Femur (tissue), 1 donor: ENCODE measurements around the gene PCSK6.
"Not testable (repeated sequence)": the region's sequence is repeated elsewhere in the genome, so short reads cannot be mapped to it uniquely, and the experiment has no call there.

ENCODE experiments used
- DNase-seq: peaks from one replicate; pipeline ENCODE4 v3.0.0-alpha.2; 2017

The PCSK6 gene

DNA sequence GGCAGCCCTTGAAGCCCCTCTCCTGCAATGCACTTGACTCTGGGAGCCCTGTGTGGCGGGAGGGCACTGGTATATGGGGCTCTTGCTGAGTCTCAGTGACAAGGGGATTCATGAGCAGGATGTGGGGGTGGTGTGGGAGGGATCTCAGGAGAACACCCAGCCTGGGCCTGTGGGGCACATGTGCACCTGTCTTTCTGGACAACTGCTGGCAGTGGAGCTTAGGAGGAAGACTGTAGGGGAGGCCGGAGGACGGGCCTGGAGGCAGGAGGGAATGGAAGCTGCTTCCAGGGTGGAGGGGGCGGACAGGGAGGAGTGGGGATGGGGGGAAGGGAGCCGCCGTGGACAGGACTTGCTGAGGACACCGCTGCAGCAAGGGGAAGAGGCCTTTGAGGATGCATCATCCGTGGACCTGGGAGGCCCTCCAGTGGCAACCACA lies 183.7 kb downstream of the PCSK6 start:
- DNase-seq, result no peak

DNA sequence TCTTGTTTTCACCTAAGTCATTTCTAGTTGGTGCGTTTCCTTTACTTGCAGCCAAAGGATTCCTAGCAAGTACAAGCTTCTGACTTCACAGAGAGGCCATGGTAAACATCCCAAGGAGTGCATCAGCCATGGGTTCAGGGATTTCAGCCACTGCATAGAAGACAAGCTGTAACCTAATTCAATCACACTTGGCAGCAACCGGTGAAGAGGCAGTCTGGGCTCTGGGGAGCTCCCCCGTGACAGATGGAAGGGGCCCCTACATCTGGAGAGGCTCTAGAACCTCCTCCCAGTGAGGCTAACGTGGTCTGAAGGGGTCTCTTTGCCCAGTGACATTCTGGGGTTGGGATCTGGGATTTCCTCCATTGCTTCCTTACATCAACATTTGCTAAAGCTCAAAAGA lies 186.1 kb downstream of the PCSK6 start:
- no peak for DNase-seq

DNA sequence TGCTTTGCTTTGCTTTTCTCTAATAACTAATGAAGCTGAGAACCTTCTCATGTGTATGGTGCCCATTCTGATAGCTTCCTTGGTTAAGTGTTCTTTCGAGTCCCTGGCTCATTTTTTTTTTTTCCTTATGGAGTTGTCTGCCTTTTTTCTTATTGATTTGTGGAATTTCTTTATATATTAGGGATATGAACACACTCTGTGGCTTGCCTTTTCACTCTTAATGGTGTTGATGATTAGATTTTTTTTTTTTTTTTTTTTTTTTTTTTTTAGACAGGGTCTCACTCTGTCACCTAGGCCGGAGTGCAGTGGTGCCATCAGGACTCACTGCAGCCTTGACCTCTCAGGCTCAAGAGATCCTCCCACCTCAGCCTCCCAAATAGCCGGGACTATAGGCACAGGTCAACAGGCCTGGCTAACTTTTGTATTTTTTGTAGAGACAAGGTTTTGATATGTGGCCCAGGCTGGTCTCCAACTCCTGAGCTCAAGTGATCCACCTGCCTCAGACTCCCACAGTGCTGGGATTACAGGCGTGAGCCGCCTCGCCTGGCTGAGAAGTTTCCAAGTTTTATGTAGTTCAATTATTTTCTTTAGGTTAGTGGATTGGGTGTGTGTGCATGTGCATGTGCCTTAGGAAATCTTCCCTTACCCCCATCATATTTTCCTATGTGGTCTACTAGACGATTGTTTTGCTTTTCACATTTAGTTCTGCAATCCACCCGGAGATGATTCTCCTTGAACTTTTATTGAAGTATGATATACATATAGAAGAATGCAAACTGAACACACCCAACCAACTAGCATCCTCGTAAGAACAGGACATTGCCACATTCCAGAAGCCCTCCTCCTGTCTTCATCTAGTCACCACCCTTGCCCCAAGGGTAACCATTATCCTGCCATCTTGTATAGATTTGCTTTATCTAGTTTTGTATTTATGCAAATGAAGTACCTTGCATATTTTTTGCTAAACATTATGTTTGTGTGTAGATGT lies 192.8 kb downstream of the PCSK6 start:
- no peak for DNase-seq

DNA sequence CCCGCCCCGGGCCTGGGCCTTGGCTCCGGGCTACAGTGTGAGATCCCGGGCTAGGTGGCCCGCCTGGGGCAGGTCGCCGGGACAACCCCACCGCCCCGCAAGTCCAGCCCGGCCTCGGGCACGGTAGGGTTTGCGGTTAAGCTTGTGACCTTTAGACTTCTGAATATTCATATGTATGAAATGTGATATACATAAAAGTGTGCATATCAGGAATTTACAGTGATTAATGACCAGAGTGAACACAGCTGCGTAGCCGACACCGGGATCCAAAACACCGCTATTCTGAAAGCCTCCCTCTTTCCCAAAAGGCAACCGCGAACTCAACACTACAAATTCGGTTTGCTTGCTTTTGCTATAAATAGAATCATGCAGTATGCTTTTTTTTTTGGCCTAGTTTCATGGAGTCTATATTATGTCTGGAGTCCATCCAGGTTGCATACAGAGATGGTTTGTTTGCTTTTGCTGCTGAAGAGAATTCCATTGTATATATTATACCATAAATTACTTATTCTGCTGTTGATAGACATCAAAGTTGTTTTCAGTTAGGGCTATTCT lies 193.8 kb downstream of the PCSK6 start:
- DNase-seq, result no peak

DNA sequence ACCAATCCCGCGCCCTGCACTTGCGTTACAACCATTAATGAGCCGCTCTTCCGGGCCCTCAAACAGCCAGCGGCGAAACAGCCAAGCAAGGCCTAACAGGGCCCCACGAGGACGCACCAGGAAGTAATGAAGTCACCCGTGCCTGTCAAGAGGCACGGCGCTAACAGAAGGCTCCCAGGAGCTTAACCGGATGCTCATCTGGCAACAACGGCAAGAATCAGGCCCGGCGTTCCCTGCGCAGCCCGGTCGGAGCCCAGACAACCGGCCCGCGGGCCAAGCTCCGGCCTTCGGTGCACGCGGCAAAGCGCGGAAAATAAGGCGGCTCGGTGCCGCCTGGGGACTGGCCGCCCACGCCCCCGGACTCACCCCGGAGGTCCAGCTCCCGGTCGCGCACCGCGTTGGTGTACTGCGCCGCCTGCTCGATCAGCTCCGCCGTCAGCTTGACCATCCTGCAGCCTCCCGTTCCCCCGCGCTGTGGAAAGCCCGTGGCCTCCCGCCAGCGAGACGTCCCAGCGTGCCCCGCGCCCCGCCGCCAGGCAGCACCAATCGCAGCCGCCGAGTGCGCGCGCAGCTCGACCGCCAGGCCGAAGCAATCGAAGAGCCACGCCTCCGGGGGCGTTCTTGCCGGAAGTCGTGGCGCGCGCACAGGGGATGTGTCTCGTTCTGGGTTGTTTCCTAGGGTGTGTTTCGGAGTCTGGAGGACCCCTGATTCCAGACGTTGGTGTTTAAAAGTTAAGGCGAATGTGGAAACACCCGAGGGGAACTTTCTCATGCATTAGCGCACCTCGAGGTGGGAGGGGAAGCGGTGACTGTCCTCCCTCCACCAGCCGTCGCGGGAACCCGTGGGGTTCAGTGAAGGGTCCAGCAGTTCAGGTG lies 194.5 kb downstream of the PCSK6 start, which contains the start of gene SNRPA1:
TSS of gene SNRPA1 (minus strand) at position 518 of the 876 bp plus-strand sequence. CDS start at position 448, 70 bp downstream.
- DNase-seq, result peak; percentile 99

DNA sequence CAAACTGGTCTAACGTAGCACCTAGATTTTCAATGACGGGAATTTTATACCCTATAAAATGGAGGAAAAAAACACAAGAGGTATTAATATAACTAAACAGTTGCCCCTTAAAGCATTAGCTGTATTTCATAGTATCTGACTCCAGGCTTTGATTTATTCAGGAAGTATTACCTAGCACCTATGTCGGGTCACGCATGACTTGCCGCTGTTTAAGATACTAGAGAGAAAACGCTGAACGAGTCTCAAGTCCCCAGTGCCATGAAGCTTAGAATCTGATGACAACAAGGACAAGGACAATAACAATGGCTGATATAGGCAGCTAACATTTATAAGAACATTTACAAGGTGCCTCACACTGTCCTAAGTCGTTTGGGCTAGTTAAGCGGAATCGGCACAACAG lies 196.4 kb downstream of the PCSK6 start:
- DNase-seq, result no peak

DNA sequence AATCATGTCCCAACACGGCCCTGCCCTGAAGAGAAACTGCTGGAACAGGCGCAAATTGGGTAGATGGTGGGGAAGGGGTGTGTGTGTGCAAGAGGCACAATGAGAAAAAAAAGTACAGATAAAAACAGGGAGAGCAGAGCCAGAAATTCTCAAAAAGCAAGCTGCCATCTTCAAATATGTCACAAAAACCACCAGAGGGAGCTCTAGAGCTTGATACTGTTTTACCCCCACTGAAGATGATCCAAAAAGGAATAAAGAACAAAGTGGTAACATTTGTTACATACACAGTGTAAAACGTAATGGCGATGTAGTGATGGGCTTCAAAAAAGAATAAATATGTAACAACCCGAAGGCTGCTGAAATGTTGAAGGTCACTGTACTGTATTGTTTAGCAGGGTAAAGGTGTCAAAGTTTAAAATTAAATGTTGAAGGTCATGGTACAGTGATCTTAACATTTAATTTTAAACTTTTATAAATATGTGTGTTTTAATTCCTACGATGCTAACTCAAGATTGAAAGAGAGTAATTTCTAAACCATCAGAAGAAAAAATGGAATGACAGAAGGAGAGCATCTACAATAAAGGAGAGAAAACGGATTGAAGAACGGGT lies 200.5 kb downstream of the PCSK6 start:
- DNase-seq, result no peak

DNA sequence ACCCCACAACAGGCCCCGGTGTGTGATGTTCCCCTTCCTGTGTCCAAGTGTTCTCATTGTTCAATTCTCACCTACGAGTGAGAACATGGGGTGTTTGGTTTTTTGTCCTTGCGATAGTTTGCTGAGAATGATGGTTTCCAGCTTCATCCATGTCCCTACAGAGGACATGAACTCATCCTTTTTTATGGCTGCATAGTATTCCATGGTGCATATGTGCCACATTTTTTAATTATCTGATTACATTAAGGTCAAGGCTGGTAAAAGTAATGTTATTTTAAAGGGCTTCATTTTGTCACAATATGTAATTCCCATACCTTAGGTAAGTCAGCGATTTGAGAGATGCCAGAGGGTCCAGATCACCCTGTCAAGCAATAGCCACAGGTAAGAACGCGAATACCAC lies 202.2 kb downstream of the PCSK6 start:
- DNase-seq, result not testable (repeated sequence)

DNA sequence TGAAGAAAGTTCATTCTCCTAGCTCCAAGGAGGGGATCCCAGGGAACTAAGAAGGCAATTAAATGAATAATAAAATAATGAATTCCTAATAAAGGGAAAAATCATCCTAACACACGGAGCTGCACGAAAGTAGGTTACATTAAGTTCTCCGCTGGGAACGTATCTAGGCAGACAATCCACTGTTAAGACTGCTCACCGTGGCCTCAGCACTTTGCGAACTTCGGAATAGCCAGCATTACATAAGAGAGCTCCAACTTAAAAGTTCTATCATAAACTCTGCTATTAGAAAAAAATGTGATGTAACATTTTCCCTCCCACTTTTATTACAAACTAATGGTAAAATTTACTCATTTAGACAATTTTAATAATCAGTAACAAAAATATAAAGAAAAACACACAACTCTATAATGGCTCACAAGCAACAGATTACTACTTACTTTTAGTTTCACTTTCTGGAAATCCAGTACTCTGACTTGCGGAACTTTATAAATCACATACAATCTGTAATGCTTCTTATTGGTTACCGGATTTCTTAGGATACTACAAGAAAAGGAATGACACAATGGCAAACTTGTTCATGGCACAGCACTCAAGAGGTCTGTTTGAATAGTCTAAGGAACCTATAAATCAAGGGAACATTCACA lies 202.9 kb downstream of the PCSK6 start:
- DNase-seq, result no peak

DNA sequence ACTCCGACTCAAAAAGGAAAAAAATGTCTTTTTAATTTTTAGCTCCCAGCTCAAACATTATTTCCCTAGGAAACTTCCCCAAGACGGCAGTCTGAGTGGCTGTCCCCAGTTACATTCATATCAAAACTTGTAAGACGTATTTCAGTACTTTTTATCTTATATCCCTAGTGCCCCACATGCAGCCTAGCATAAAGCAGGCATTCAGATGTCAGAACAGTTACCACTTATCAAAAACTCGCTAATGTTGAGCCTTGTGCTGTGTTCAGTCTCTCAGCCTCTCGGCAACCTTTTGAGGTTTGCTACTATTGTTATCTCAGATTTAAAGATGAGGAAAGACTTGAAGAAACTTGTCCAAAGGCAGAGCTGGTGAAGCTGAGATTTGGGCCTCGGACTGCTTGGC lies 205.6 kb downstream of the PCSK6 start:
- no peak for DNase-seq

DNA sequence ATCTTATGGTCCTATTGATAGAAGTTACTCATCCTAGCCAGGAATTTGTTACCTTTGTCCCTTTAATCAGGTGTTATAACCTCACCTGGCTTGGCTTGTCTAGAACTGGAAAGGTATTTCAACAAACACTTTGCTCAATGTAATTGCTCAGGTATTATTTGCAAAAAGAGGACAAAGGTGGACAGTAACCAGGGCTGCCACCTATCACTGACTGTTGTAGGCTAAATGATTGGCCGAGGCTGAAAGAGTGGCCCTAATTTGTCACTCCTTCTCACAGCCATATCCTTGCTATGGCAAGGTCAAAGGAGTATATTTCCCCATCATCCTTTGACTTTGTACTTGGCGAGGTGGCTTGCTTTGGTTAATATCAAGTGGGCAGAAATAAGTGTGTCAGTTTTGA lies 209.5 kb downstream of the PCSK6 start:
- DNase-seq, result no peak

DNA sequence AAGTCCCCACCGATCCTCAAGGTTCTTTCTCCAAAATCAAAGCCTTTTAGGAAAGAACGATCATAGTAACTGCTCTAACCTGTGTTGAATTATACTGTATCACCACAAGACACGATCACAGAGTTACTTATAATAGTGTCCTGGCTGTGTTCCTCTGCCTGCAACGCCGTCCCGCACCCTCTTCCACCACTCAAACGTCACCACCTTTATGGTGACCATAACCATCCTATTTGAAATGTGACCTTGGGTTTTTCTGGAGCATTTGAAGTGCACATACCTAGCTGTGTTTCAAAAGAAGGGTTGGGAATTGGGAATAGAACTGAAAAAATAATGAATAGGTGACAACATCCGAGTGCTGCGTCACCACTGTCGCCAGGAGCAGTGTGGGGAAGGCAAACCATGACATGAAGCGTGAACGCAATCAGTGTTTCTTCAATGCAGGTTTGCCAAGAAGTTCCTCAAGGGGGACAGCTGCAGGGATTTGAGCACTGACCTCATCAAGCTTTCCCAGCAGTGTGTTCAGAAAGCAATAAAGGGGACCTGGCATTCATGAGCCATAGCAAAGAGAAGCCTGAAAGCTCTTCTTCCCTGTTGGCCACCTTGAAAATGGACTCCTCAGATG lies 211.5 kb downstream of the PCSK6 start:
- peak; percentile 42 for DNase-seq

DNA sequence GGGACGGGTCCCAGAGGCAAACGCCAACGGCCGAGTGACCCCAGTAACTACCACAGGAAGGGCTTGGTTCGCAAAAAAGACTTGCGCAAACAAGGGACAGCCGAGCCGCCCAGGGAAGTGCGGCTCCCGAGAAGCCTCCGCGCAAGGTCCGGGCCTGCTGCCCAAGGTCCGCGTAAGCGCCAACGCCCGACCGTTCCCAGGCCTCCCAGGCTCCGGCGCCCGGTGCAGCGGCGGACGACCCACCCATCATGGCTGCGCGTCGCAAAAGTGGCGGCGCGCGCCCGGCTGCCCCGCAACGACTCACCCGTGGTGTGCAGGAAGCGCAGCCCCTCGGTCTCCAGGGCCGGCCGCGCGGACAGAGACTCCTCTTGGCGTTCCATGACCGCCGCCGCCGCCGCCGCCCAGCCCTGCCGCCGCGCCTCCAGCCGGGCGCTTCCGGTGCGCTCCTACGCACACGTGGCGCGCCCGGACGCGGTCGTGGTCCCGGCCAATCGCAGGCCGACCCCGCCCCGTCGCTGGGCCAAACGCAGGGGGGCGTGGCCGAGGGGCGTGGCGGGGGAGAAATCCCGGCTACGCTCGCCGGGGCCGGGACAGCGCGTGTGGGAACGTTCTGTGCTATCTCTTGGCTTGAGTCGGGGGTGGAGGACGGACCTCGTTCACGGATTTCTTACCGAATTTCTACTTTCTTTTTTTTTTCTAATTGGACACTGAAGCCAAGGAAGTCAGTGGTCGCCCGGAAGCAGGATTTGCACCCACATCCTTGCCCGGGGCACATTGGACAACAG lies 212.3 kb downstream of the PCSK6 start, which contains the start of gene SELENOS:
TSS of gene SELENOS (minus strand) at position 448 of the 785 bp plus-strand sequence. CDS start at position 380, 68 bp downstream.
- DNase-seq, result peak; percentile 93

DNA sequence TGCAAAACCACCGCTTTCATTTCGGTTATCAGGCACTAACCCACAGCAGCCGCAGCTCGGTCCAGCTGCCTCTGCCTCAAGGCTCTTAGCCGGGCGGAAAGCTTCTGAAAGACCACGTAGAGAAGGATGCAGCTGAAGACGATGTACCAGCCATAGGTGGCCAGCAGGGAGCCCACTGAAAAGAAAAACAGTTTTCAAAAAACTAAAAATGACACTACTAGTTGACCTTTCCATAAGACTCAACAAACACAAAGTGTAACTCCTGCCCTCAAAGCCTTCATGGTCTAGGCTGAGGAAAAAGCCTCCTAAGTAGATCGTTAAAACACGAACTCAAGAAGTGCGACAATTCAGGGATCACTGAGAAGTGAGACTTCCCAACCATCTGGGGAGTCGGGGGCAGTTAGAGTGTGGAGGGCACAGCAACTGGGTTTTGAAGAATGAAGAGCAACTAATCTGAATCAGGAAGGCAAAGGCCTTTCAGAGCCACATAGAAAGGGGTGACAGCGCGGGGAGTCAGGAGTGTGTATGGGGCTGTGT lies 212.9 kb downstream of the PCSK6 start:
- no peak for DNase-seq

DNA sequence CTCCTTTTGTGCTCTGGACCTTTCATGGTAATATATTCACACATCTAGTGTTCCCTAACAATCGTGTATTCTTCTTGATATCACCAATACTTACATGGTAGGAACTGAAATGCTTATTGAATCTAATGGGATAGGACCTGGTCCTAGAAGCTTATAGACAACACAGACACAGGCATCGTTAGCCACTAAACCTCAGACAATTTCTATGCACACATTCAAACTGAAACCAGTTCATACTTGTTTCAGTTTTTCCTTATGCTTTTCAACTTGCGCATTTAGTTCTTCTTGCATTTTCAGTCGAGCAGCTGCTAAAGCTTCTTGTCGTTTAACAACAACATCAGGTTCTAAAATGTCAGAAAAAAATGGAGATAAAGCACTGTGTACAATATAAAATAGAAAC lies 214.5 kb downstream of the PCSK6 start:
- no peak for DNase-seq

DNA sequence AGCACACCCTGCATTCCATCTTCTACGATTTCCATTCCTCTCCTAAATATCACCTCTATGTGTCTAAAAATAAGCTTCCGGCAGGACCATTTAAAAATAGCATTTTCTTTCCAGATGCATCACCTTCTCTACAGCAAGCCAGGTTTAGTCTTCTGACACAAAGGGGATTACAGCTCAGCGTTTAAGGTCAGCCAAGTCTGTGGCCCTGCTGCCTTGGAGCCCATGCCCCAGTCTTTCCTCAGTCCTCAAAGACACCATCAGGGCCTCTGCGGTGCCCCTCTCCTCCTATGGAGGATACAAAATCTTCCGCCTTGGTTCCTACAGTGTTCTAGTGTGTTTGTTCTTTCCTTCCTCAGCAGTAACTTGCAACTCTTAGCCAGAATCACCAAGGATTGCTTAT lies 216.0 kb downstream of the PCSK6 start:
- no peak for DNase-seq

DNA sequence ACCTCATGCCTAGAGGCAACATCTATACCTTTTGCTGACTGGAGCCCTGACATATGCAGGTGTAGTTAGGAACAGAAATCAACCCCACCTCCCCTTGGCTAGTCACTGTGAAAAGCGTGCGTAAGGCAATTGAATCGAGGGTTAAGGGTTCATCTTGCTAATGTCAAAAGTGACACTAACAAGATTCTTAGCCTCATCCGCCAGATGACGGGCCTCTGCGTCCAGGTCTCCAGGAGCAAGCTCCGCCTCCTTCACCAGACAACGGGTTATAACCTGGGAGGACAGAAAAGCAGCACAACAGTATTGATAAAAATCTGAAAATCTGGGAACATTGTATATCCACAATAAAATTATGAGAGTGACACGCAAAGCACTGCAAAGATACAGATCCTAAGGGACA lies 216.9 kb downstream of the PCSK6 start:
- no peak for DNase-seq

DNA sequence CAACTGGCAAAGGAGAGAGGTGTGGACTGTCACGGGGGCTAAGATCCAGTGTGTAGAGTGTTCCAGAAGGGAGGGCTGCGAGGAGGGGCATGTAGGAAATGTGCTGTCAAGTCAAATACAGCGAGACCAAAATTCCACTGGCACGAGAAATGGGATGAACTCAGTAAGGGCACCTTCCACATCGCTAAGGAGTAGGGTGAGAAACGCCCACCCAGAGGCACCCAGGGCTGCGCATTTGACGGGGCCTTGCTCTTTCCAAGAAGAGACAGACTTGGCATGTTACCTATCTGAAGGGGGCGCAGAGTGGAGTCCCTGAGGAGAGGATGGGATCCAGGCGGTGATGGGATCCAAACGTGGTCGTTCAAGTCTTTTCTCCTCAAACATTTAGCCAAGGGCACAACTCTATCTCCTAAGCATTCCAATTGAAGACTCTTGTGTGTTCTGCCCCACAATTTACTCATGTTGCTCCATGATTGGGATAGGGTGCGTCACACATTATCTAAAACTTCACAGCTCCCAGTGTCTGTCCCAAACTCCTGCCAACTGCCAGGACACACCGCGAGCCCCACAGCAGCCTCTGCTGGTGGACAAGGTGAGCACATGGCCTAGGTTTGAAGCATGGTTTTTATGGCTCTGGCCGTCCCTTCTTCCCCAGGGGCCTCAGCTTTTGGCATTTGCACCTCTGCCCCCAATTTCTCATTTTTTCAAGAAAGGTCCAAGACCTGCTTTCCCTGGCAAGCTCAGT lies 219.9 kb downstream of the PCSK6 start:
- DNase-seq, result no peak

DNA sequence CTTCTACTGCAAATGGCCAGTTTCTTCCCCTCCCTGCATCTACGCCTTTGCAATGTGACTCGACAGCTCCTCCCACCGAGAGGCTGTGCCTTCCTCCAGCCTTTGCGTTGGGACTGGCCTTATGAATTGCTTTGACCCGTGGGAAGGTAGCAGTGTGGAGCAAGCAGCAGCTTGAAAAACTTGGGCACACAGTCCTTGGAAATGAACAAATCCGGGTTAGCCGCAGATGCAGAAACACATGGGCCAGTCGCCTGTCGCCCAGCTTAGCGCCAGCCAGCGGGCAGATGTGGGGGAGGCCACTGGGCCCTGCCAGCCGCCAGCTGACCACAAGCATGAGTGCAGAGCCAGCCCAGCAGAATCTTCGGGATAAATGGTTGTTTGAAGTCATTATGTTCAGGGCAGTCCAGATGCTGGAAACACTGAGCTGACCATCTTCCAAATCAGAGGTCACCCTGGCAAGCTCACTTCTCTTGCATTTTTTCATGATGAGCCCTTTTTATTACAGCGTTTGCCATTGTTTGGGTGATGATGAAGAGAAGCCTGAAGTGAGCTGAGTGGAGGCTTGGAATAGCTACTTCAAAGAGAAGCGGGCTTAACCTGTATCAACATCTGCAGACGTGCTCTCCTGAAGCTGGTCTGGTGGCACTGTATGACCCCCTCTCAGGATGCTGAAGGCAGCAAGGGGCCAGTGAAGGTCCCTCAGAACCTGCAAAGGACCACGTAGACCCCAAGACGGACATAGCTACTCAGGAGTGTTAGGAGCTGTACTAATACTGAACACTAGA lies 222.0 kb downstream of the PCSK6 start:
- peak; percentile 77 for DNase-seq
